Activated T-helper 1 cell treated with Interleukin-2 at 50 U/mL for 16 hours (primary cell): ENCODE data around the gene KCNMB2.

Source experiments
- DNase-seq: peaks from one replicate; pipeline ENCODE4 v3.0.0-alpha.2; 2020; ENCODE audit warnings: low read depth

KCNMB2 gene

DNA sequence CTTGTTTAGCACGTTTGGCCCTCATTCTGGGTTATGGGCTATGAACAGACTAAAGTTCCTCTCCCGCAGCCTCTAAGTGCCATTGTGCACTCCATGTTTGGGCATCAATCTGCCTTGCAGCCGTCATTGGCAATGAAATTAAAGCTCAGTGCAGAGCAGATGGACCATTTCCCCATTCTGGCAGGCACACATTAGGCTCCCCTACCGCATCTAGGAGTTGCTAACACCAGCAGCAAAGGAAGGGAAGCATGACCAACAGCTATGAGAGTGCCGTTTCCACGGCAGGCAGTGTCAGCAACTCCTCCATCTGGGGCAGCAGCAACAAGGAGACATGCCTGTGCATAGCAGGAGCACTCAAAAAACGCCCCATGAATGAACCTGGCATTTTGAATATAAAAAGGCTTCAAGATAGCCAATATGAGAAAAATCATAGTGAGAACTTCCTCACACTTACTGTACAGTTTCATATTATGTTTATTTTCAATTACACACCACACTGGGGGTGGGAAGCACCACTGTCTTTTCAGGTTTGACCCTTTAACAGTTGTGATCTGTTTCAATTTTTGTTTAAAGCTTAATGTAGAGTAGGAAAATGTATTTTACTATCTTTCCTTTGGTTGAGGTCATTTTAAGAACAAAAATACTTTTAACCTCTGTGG is 218.7 kb downstream of the KCNMB2 start:
- DNase-seq: no peak

GRCh38 chr3:178761024-178761423 is 224.8 kb downstream of the KCNMB2 start:
- no peak for DNase-seq

DNA sequence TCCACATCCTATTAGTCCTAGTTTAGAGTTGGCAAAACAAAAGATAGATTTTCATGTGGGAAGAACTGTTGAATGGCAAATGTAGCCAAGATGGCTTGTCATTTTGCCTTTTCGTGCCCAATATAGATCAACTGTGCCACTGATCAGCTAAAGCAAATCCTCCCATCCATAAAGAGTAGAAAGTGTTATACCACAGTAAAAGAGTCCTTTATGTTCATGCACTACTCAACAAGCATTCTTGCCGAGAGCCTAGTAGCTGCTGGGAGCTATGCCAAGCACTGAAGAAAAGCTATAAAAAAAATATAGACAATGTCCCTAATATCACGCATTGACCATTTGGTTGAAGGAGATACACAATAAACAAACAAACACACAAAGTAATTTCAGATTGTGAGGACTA is 225.2 kb downstream of the KCNMB2 start:
- DNase-seq: no peak

DNA sequence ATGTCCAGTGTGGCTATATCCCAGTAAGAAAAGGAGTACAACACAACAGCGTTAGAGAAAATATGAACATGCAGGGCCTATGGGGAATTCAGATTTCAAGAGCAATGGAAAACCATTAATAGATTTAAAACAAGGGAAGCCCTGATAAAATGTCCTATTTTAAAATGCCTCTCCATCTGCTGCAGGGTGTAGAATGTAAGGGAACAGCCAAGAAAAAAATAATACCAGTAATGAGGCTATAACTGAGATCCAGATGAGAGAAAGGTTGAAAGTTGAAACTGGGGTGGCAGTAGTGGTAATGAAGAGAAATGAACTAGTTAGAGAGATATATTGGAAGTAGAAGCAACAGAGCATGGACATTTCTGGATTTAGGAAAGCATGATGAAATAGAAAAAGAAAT is 226.1 kb downstream of the KCNMB2 start:
- no peak for DNase-seq

GRCh38 chr3:178765472-178765871 is 229.2 kb downstream of the KCNMB2 start:
- no peak for DNase-seq

- no peak for DNase-seq
Observed at GRCh38 chr3:178767581-178767980, 231.3 kb downstream of the KCNMB2 start.

GRCh38 chr3:178768072-178768864 is 232.0 kb downstream of the KCNMB2 start:
- DNase-seq: no peak

DNA sequence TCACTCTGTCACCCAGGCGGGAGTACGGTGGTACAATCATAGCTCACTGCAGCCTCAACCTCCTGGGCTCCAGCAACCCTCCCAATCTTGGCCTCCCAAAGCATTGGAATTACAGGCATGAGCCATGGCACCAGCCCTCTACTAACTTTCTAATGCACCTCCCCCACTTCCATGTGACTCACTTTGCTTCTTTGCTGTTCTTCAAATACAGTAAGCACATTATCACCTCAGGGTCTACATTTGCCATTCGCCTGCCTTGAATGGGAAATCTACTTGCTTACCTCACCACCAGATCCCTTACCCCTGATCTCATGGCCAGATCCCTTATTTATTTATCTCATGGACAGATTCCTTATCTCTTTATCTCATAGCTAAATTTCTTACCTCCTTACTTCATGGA is 235.3 kb downstream of the KCNMB2 start:
- DNase-seq: no peak

DNA sequence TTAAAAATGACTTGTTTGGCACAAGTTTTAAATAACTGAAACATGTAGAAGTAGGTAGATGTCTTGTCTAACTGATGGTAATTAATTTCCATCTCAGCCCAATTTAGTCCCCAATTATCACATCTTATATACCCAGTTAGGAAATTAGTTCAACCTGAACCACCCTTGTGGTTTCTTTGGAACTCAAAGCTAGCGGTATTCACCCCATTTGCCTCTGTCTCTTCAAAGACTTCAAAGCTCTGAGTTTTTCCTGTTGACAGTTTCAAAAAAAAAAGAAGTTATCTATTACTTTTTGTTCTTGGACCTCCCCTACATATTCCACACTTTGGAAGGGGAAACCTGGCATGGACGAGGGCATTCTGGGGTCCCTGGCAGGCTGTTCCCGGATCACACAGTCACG is 236.5 kb downstream of the KCNMB2 start:
- DNase-seq: no peak

GRCh38 chr3:178773358-178773757 is 237.1 kb downstream of the KCNMB2 start:
- no peak for DNase-seq

- DNase-seq: no peak
Observed at GRCh38 chr3:178777718-178778411, 241.6 kb downstream of the KCNMB2 start.

GRCh38 chr3:178778589-178778988 is 242.4 kb downstream of the KCNMB2 start:
- no peak for DNase-seq

- no peak for DNase-seq
Observed at GRCh38 chr3:178785961-178786360, 249.7 kb downstream of the KCNMB2 start.

GRCh38 chr3:178787960-178788359 is 251.7 kb downstream of the KCNMB2 start:
- DNase-seq: no peak

DNA sequence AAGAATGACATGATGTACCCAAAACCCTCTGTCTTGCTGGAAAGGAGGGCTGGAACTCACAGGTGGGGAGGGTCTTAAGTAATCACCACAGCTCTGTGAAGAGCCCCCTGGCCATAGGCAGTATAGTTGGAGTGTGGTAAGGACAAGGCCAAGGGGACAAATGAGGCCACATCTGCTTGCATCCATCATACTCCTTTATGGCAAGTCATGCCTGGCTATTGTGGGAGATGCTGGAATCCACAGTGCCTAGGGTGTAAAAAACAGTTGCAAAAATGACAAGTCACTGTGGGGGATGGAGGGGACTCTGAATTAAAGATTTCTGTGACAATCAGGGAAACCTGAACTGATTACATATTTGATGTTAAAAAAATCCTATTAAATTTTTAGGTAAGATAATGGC is 258.5 kb downstream of the KCNMB2 start:
- no peak for DNase-seq

DNA sequence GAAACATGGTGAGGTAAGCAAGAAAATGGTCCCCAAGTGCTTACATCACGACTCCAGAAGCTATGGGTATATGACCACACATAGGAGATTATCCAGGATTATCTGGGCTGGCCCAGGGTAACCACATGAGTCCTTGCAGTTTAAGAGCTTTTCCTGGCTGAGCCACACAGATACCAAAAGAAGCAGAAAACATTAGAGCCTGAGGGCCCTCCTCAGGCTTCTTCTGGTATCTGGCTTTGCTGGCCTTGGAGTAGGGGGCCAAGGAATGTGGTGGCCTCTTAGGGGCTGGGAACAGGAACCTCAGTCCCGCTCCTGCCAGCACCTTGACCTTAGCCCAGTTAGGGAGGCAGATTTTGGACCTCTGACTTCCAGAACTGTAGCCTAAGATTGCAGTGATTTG is 259.1 kb downstream of the KCNMB2 start:
- DNase-seq: no peak

DNA sequence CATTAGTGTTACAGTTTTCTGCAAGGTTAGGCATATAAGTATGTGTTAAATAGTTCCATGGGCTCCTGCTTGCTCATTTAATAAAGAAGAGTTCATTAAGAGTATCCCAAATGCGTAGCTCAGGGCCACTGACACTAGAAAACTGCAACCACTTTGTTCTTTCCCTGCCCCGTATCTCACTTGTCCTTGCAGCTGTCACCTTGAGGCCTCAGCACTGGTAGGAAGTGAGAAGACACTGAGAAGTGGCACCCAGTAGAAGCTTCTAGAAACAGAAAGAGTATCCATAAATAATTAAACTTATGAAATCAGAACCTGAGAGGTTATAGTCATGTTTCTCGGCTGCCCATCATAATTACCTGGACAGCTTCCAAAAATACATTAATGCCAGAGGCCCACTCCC is 266.0 kb downstream of the KCNMB2 start:
- no peak for DNase-seq

GRCh38 chr3:178802993-178803693 is 266.9 kb downstream of the KCNMB2 start:
- DNase-seq: no peak

- DNase-seq: no peak
Observed at GRCh38 chr3:178804606-178805005, 268.4 kb downstream of the KCNMB2 start.

DNA sequence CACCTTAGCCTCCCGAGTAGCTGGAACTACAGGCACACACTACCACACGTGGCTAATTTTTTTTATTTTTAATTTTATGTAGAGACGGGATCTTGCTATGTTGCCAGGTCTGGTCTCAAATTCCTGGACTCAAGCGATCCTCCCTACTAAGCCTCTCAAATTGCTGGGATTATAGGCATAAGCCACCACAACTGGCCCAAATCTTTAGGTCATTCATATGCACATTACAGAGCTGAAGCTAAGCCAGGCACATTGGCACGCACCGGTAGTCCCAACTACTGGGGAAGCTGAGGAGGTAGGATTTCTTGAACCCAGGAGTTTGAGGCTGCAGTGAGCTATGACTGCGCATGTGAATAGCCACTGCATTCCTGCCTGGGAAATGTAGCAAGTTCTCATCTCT is 269.5 kb downstream of the KCNMB2 start:
- DNase-seq: no peak

- DNase-seq: no peak
Observed at GRCh38 chr3:178806651-178807050, 270.4 kb downstream of the KCNMB2 start.

GRCh38 chr3:178807694-178808093 is 271.5 kb downstream of the KCNMB2 start:
- DNase-seq: no peak

DNA sequence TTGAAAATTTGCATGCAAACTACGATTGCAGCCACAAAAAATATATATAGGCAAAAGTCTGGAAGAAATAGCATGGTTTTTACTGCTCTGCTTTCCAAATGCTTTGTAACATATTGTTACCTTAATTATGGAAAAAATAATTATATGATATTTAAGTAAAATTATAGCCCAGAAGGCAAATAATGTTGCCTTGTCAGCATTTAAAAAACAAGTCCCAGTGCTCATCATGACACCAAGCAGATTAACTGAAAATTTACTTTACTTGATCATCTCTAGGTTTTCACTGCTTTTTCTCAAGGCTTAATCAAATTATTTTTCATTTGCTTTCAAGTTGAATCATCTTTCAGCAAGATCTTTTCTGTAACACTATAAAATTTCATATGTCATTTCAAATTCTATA is 272.5 kb downstream of the KCNMB2 start:
- no peak for DNase-seq
